ENCODE measurements around the gene SLAMF1.

SLAMF1 gene

GRCh38 chr1:160679893-160680292, 33.0 kb upstream of the SLAMF1 start:
- TF ChIP-seq SUZ12 (IDR thresholded peaks at IDR 0.05; ENCODE audit: extremely low read depth, insufficient read depth, insufficient read length) (no peak), YY1 (IDR thresholded peaks at IDR 0.05; ENCODE audit: insufficient read depth, insufficient read length) (no peak), ZNF274 (IDR thresholded peaks at IDR 0.05; ENCODE audit: low read depth, low read length) (no peak)
- Histone ChIP-seq H3K9me3 (ENCODE audit: insufficient read depth, low read length) (no peaks in the 10 kb centered on the region; the same call in 1 of the 2 replicates), H3K4me3 (ENCODE audit: insufficient read length, low read depth) (no peak overlapping the region), H3K4me1 (ENCODE audit: insufficient read depth, insufficient read length) (peaks cover 2% of the 10 kb centered on the region), H3K9ac (ENCODE audit: insufficient read length, low read depth) (no peak overlapping the region), H3K27me3 (ENCODE audit: insufficient read depth, insufficient read length) (no peaks in the 10 kb centered on the region), H3K36me3 (ENCODE audit: insufficient read depth, insufficient read length, low read length) (no peaks in the 10 kb centered on the region)
- DNase-seq (ENCODE audit: low read depth, low spot score): no peak

- no peak for TF ChIP-seq SUZ12 (IDR thresholded peaks at IDR 0.05; ENCODE audit: extremely low read depth, insufficient read depth, insufficient read length)
- no peak for TF ChIP-seq YY1 (IDR thresholded peaks at IDR 0.05; ENCODE audit: insufficient read depth, insufficient read length)
- TF ChIP-seq ZNF274 (IDR thresholded peaks at IDR 0.05; ENCODE audit: low read depth, low read length): no peak
- DNase-seq (ENCODE audit: low read depth, low spot score): no peak
- Histone ChIP-seq H3K9ac (ENCODE audit: insufficient read length, low read depth) (no peak overlapping the region), H3K4me1 (ENCODE audit: insufficient read depth, insufficient read length) (peaks cover 6% of the 10 kb centered on the region), H3K27me3 (ENCODE audit: insufficient read depth, insufficient read length) (no peaks in the 10 kb centered on the region), H3K36me3 (ENCODE audit: insufficient read depth, insufficient read length, low read length) (no peaks in the 10 kb centered on the region), H3K9me3 (ENCODE audit: insufficient read depth, low read length) (no peaks in the 10 kb centered on the region; the same call in 1 of the 2 replicates), H3K4me3 (ENCODE audit: insufficient read length, low read depth) (no peak overlapping the region)
Observed at GRCh38 chr1:160676869-160677597, 30.2 kb upstream of the SLAMF1 start.

- DNase-seq (ENCODE audit: low read depth, low spot score): peak; percentile 82
- Histone ChIP-seq H3K4me3 (ENCODE audit: insufficient read length, low read depth) (no peak overlapping the region), H3K9me3 (ENCODE audit: insufficient read depth, low read length) (no peaks in the 10 kb centered on the region; the same call in 1 of the 2 replicates), H3K27me3 (ENCODE audit: insufficient read depth, insufficient read length) (no peaks in the 10 kb centered on the region), H3K9ac (ENCODE audit: insufficient read length, low read depth) (no peak overlapping the region), H3K4me1 (ENCODE audit: insufficient read depth, insufficient read length) (peaks cover 4% of the 10 kb centered on the region), H3K36me3 (ENCODE audit: insufficient read depth, insufficient read length, low read length) (no peaks in the 10 kb centered on the region)
- no peak for TF ChIP-seq YY1 (IDR thresholded peaks at IDR 0.05; ENCODE audit: insufficient read depth, insufficient read length)
Observed at GRCh38 chr1:160675641-160676410, 29.0 kb upstream of the SLAMF1 start.

- TF ChIP-seq SUZ12 (IDR thresholded peaks at IDR 0.05; ENCODE audit: extremely low read depth, insufficient read depth, insufficient read length) (no peak), ZNF274 (IDR thresholded peaks at IDR 0.05; ENCODE audit: low read depth, low read length) (no peak), YY1 (IDR thresholded peaks at IDR 0.05; ENCODE audit: insufficient read depth, insufficient read length) (no peak)
- peaks cover 4% of the 10 kb centered on the region for H3K4me1 ChIP-seq (ENCODE audit: insufficient read depth, insufficient read length)
- H3K9ac ChIP-seq (ENCODE audit: insufficient read length, low read depth): no peak overlapping the region
Observed at GRCh38 chr1:160674415-160674814, 27.6 kb upstream of the SLAMF1 start.

GRCh38 chr1:160672789-160673695, 26.2 kb upstream of the SLAMF1 start:
- H3K9me3 ChIP-seq (ENCODE audit: insufficient read depth, low read length): peaks cover 22% of the 10 kb centered on the region
- no peak for TF ChIP-seq SUZ12 (IDR thresholded peaks at IDR 0.05; ENCODE audit: extremely low read depth, insufficient read depth, insufficient read length)
- no peak for TF ChIP-seq YY1 (IDR thresholded peaks at IDR 0.05; ENCODE audit: insufficient read depth, insufficient read length)
- no peak for TF ChIP-seq ZNF274 (IDR thresholded peaks at IDR 0.05; ENCODE audit: low read depth, low read length)
- no peak overlapping the region for H3K9ac ChIP-seq (ENCODE audit: insufficient read length, low read depth)
- no peak for DNase-seq (ENCODE audit: low read depth, low spot score)
- H3K36me3 ChIP-seq (ENCODE audit: insufficient read depth, insufficient read length, low read length): no peaks in the 10 kb centered on the region
- no peak overlapping the region for H3K4me3 ChIP-seq (ENCODE audit: insufficient read length, low read depth)
- H3K27me3 ChIP-seq (ENCODE audit: insufficient read depth, insufficient read length): no peaks in the 10 kb centered on the region
- peaks cover 4% of the 10 kb centered on the region for H3K4me1 ChIP-seq (ENCODE audit: insufficient read depth, insufficient read length)

More at GRCh38 chr1:160674415-160674814, 27.6 kb upstream of the SLAMF1 start:
- no peaks in the 10 kb centered on the region for H3K36me3 ChIP-seq (ENCODE audit: insufficient read depth, insufficient read length, low read length)
- no peak for DNase-seq (ENCODE audit: low read depth, low spot score)
- no peak overlapping the region for H3K4me3 ChIP-seq (ENCODE audit: insufficient read length, low read depth)
- peaks cover 9% of the 10 kb centered on the region for H3K9me3 ChIP-seq (ENCODE audit: insufficient read depth, low read length)
- no peaks in the 10 kb centered on the region for H3K27me3 ChIP-seq (ENCODE audit: insufficient read depth, insufficient read length)

- Histone ChIP-seq H3K4me1 (ENCODE audit: insufficient read depth, insufficient read length) (peaks cover 4% of the 10 kb centered on the region), H3K9ac (ENCODE audit: insufficient read length, low read depth) (no peak overlapping the region), H3K36me3 (ENCODE audit: insufficient read depth, insufficient read length, low read length) (no peaks in the 10 kb centered on the region), H3K9me3 (ENCODE audit: insufficient read depth, low read length) (peaks cover 22% of the 10 kb centered on the region), H3K4me3 (ENCODE audit: insufficient read length, low read depth) (no peak overlapping the region), H3K27me3 (ENCODE audit: insufficient read depth, insufficient read length) (no peaks in the 10 kb centered on the region)
- TF ChIP-seq ZNF274 (IDR thresholded peaks at IDR 0.05; ENCODE audit: low read depth, low read length) (no peak), YY1 (IDR thresholded peaks at IDR 0.05; ENCODE audit: insufficient read depth, insufficient read length) (no peak), SUZ12 (IDR thresholded peaks at IDR 0.05; ENCODE audit: extremely low read depth, insufficient read depth, insufficient read length) (no peak)
- no peak for DNase-seq (ENCODE audit: low read depth, low spot score)
Observed at GRCh38 chr1:160671603-160672517, 25.0 kb upstream of the SLAMF1 start.

Data from NT2/D1 (cell line).